Measurements from ENCODE around the gene SORBS1. TPM values are rescaled to one million over a fixed set of nuclear protein-coding genes. Genes with fewer than 3 reads are reported as not detected.

SORBS1 gene
- total and polyA plus RNA-seq, 4 donors, result 33.2 to 71.3 (median 44.1) TPM

GRCh38 chr10:95444792-95445191, 116.4 kb downstream of the SORBS1 start:
- H3K27ac ChIP-seq (ENCODE audit: low read depth in 1 of 2, low read length in 2 of 2), result peak overlapping the region; percentile 78 to 81
- peaks cover 2 to 34% (median 23%) of the 10 kb centered on the region in 4 donors for H3K4me1 ChIP-seq (ENCODE audit: control insufficient read depth in 4 of 4, insufficient read depth in 4 of 4, low read length in 3 of 4)
- TF ChIP-seq CTCF (IDR thresholded peaks at IDR 0.05; ENCODE audit: low read depth, low read length, missing input control), result no peak
- TF ChIP-seq NR2F2 (IDR thresholded peaks at IDR 0.05), result no peak
- no peak for TF ChIP-seq RXRA (IDR thresholded peaks at IDR 0.05)
- TF ChIP-seq FOXA1 (IDR thresholded peaks at IDR 0.05), result no peak
- TF ChIP-seq FOXA2 (IDR thresholded peaks at IDR 0.05), result no peak
- TF ChIP-seq HNF4G (IDR thresholded peaks at IDR 0.05), result no peak
- TF ChIP-seq SP1 (IDR thresholded peaks at IDR 0.05), result no peak
- TF ChIP-seq MAX (IDR thresholded peaks at IDR 0.05), result no peak
- TF ChIP-seq TAF1 (conservative IDR thresholded peaks at IDR 0.05), result no peak
- TF ChIP-seq ATF3 (IDR thresholded peaks at IDR 0.05), result no peak
- TF ChIP-seq HNF4A (conservative IDR thresholded peaks at IDR 0.05), result no peak
- no peak for TF ChIP-seq ZBTB33 (IDR thresholded peaks at IDR 0.05)
- TF ChIP-seq JUND (IDR thresholded peaks at IDR 0.05), result no peak
- TF ChIP-seq REST (IDR thresholded peaks at IDR 0.05), result no peak
- TF ChIP-seq YY1 (IDR thresholded peaks at IDR 0.05), result no peak
- WGBS, result 81% methylated on average over 5 of the region's 5 CpGs
- H3K9ac ChIP-seq (ENCODE audit: low read depth in 1 of 2, low read length in 2 of 2), result no peak overlapping the region
- no peaks in the 10 kb centered on the region for H3K27me3 ChIP-seq (ENCODE audit: control insufficient read depth in 4 of 4, insufficient read depth in 4 of 4, low read length in 3 of 4)
- no peaks in the 10 kb centered on the region for H3K9me3 ChIP-seq (ENCODE audit: control insufficient read depth in 4 of 4, low read length in 3 of 4)
- H3K36me3 ChIP-seq (ENCODE audit: control insufficient read depth in 4 of 4, insufficient read depth in 3 of 4, low read depth in 1 of 4, low read length in 3 of 4), result no peaks in the 10 kb centered on the region
- H3K4me3 ChIP-seq (ENCODE audit: low read depth in 1 of 3, low read length in 3 of 3), result no peak overlapping the region
- DNase-seq (ENCODE audit: low spot score), result no peak

- H3K4me1 ChIP-seq (ENCODE audit: control insufficient read depth in 4 of 4, insufficient read depth in 4 of 4, low read length in 3 of 4), result peaks cover 2 to 34% (median 23%) of the 10 kb centered on the region in 4 donors
- DNase-seq (ENCODE audit: low spot score), result no peak
- no peak overlapping the region for H3K4me3 ChIP-seq (ENCODE audit: low read depth in 1 of 3, low read length in 3 of 3)
- H3K27me3 ChIP-seq (ENCODE audit: control insufficient read depth in 4 of 4, insufficient read depth in 4 of 4, low read length in 3 of 4), result no peaks in the 10 kb centered on the region
- peak overlapping the region; percentile 52 to 67 for H3K27ac ChIP-seq (ENCODE audit: low read depth in 1 of 2, low read length in 2 of 2)
- H3K36me3 ChIP-seq (ENCODE audit: control insufficient read depth in 4 of 4, insufficient read depth in 3 of 4, low read depth in 1 of 4, low read length in 3 of 4), result peaks cover 0 to 3% (median 0%) of the 10 kb centered on the region in 4 donors
- H3K9me3 ChIP-seq (ENCODE audit: control insufficient read depth in 4 of 4, low read length in 3 of 4), result no peaks in the 10 kb centered on the region
- peak overlapping the region; percentile 13 to 16 for H3K9ac ChIP-seq (ENCODE audit: low read depth in 1 of 2, low read length in 2 of 2)
- 23% methylated on average over 1 of the region's 1 CpG for WGBS
- TF ChIP-seq HNF4G (IDR thresholded peaks at IDR 0.05), result peak; percentile 50
- peak in 1 of 2 donors; percentile 36 for TF ChIP-seq RAD21 (IDR thresholded peaks at IDR 0.05)
- TF ChIP-seq MAX (IDR thresholded peaks at IDR 0.05), result peak; percentile 43
- TF ChIP-seq FOXA2 (IDR thresholded peaks at IDR 0.05), result no peak
- peak; percentile 32 for TF ChIP-seq REST (IDR thresholded peaks at IDR 0.05)
- TF ChIP-seq YY1 (IDR thresholded peaks at IDR 0.05), result peak; percentile 50
- no peak for TF ChIP-seq NR2F2 (IDR thresholded peaks at IDR 0.05)
- peak; percentile 80 to 86 for TF ChIP-seq HNF4A (conservative IDR thresholded peaks at IDR 0.05)
- TF ChIP-seq RXRA (IDR thresholded peaks at IDR 0.05), result peak; percentile 71 to 80
- TF ChIP-seq ZBTB33 (IDR thresholded peaks at IDR 0.05), result no peak
Observed at GRCh38 chr10:95443636-95444035, 117.5 kb downstream of the SORBS1 start.

All from liver (tissue), 9 donors.